K562 (cell line): ENCODE results near the gene TADA1. TPM values are rescaled to one million over a fixed set of nuclear protein-coding genes. Genes with fewer than 3 reads are reported as not detected.

Experiments
- CXXC5 ChIP-seq: fragments of 250-450 bp; sonication (Bioruptor Pico); IDR thresholded peaks from 2 replicates; pipeline ENCODE4 v1.8.0; 2022; ENCODE audit warnings: inconsistent platforms, mild to moderate bottlenecking, moderate library complexity
- E2F3 ChIP-seq: fragments of 250-450 bp; sonication (Bioruptor Pico); IDR thresholded peaks from 2 replicates; pipeline ENCODE4 v1.4.0; 2020; ENCODE audit warnings: mild to moderate bottlenecking
- FOXP1 ChIP-seq: sonication (generic); formaldehyde crosslinking; IDR thresholded peaks from 2 replicates; pipeline ENCODE4 v1.8.0; 2022; ENCODE audit warnings: mild to moderate bottlenecking, missing genetic modification reagents
- HDAC8 ChIP-seq: fragments of 450-650 bp; IDR thresholded peaks from 2 replicates; pipeline ENCODE4 v1.6.1; 2016; ENCODE audit warnings: mild to moderate bottlenecking, missing genetic modification characterization, moderate library complexity, missing compliant biosample characterization
- KLF13 ChIP-seq: fragments of 450-650 bp; IDR thresholded peaks from 2 replicates; pipeline ENCODE4 v1.6.1; 2016; ENCODE audit warnings: missing genetic modification characterization, low read depth, mild to moderate bottlenecking, missing compliant biosample characterization, moderate library complexity, borderline replicate concordance
- PTBP1 ChIP-seq: fragments of 200-400 bp; formaldehyde crosslinking; IDR thresholded peaks from 2 replicates; pipeline ENCODE4 v1.6.1; 2017; ENCODE audit warnings: low read depth, low read length
- SLC30A9 ChIP-seq: fragments of 250-450 bp; sonication (Bioruptor Pico); IDR thresholded peaks from 2 replicates; pipeline ENCODE4 v1.8.0; 2022; ENCODE audit warnings: mild to moderate bottlenecking, moderate library complexity
- STAT5B ChIP-seq: fragments of 250-450 bp; sonication (Bioruptor Pico); IDR thresholded peaks from 2 replicates; pipeline ENCODE4 v1.8.0; 2021; ENCODE audit warnings: mild to moderate bottlenecking, inconsistent platforms
- TAF7 ChIP-seq: fragments of 450-650 bp; IDR thresholded peaks from 2 replicates; pipeline ENCODE4 v1.6.1; 2016; ENCODE audit warnings: missing genetic modification characterization, missing compliant biosample characterization
- TAF9B ChIP-seq: fragments of 450-650 bp; IDR thresholded peaks from 2 replicates; pipeline ENCODE4 v1.6.1; 2018; ENCODE audit warnings: mild to moderate bottlenecking; ENCODE audit not compliant: partially characterized antibody
- TBP ChIP-seq: optimal IDR thresholded peaks from 2 replicates; pipeline ENCODE3; 2011; ENCODE audit warnings: low read depth, low read length, improper control_type of control experiment
- TGIF2 ChIP-seq: sonication (generic); formaldehyde crosslinking; IDR thresholded peaks from 2 replicates; pipeline ENCODE4 v1.8.1; 2022; ENCODE audit warnings: mild to moderate bottlenecking, missing genetic modification reagents, moderate library complexity
- ZNF197 ChIP-seq: fragments of 200-800 bp; sonication (Bioruptor generic); IDR thresholded peaks from 2 replicates; pipeline ENCODE4 v1.6.1; 2016; ENCODE audit warnings: low read depth, missing genetic modification characterization, missing compliant biosample characterization
- ZNF584 ChIP-seq: fragments of 200-800 bp; sonication (Bioruptor generic); IDR thresholded peaks from 2 replicates; pipeline ENCODE4 v1.6.1; 2016; ENCODE audit warnings: low read depth, mild to moderate bottlenecking, missing genetic modification characterization, missing compliant biosample characterization
- ZNF644 ChIP-seq: fragments of 200-800 bp; sonication (Bioruptor generic); IDR thresholded peaks from 2 replicates; pipeline ENCODE4 v1.6.1; 2016; ENCODE audit warnings: low read depth, missing genetic modification characterization, missing compliant biosample characterization
- ZZZ3 ChIP-seq: fragments of 450-650 bp; IDR thresholded peaks from 2 replicates; pipeline ENCODE4 v1.6.1; 2016; ENCODE audit warnings: antibody characterized with exemption, mild to moderate bottlenecking, moderate library complexity
- polyA plus RNA-seq, 8 experiments: library from polyadenylated mRNA; depleted of rRNA in 4 of 8; stranded (reverse) in 5 of 8; unstranded in 3 of 8; fragments of >200 nt; fragmentation: Nextera tagmentation in 2 of 8; fragmentation: Illumina TruSeq in 1 of 8; extraction: Ambion mirVana in 2 of 8; extraction: Trizol in 1 of 8; gene quantifications; 2 replicates each; pipeline versions ENCODE4 v1.2.1 to v1.2.3, GENCODE V29; 2011 to 2014; ENCODE audit warnings: inconsistent platforms in 1 of 8, missing spikeins in 1 of 8
- total RNA-seq, 7 experiments: library from RNA; depleted of rRNA in 6 of 7; stranded (reverse); fragments of >200 nt in 6 of 7; fragmentation: Illumina TruSeq in 2 of 7; extraction: Trizol in 2 of 7; gene quantifications; 2 replicates each; pipeline versions ENCODE4 v1.2.1 to v1.2.3, GENCODE V29; 2011 to 2021; ENCODE audit warnings: low replicate concordance in 1 of 7
- TF ChIP-seq, protein P1 (sequence below): fragments of 250-450 bp; sonication (Bioruptor Pico); IDR thresholded peaks from 2 replicates; pipeline ENCODE4 v1.8.0; 2022; ENCODE audit warnings: inconsistent platforms
- TF ChIP-seq, protein P2 (sequence below), 2 experiments: fragments of 150-350 bp in 1 of 2; IDR thresholded peaks; 2 replicates each; pipeline ENCODE4 v1.6.1; 2012 to 2016; ENCODE audit warnings: low read depth in 2 of 2, low read length in 2 of 2, mild to moderate bottlenecking in 1 of 2, moderate library complexity in 1 of 2
- TF ChIP-seq, protein P3 (sequence below): sonication (generic); formaldehyde crosslinking; IDR thresholded peaks from 2 replicates; pipeline ENCODE4 v1.8.0; 2022; ENCODE audit warnings: mild to moderate bottlenecking, missing genetic modification reagents

TADA1 gene
- total and polyA plus RNA-seq, 9 of the 15 experiments (the other 6 are each of a cell fraction or from before 2014, with no cell fraction given) = 15.9 to 76.5 (median 28.7) TPM

DNA sequence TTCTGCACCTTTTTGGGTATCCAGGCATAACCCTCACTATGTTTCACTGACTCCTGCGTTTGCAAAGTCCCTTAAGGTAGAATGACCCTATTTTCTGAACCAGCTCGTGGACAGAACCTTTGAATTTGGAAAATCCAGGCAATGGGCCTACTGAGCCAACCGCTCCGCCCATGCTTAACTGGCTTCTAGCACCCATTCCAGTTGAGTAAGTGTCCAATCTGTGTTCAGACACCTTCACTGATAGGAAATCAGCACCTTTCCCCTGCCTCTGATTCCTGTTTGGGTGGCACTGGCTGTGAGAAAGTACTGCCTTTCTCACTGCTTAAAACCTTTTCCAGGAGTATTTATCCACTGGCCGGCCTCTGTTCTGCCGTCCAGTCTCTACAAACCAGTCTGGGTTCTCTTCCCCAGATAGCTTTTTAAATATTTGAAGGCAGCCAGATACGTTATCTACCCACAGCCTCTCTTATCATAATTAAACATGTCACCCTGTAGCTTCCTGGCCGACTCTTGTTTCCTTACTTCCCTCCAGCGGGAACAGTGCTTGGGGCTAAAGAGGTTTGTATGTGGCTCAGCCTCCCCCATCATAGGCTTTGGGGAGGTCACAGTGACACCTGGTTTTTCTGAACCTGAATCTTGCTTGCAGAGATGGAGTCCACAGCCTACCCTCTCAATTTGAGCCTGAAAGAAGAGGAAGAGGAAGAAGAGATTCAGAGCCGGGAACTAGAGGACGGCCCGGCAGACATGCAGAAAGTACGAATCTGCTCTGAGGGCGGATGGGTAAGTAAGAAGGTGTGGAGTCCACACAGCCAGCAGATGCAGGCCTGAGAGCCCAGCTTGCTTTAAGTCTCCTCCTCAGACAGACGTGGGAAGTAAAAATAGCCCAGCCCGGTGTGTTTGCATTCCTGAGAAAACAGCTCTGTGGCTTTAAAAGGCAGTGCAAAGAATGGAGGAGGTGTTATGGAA is 35.5 kb downstream of the TADA1 start (continued):
- TF ChIP-seq ZNF197 (no peak), FOXP1 (CRISPR knock-in tag) (no peak), TGIF2 (CRISPR knock-in tag) (no peak), E2F3 (CRISPR knock-in tag) (no peak), TBP (no peak), ZZZ3 (no peak), ZNF584 (CRISPR knock-in tag) (no peak), ZNF644 (tag) (no peak), KLF13 (no peak), PTBP1 (no peak), SLC30A9 (no peak), TAF7 (tag) (no peak), CXXC5 (CRISPR knock-in tag) (peak; percentile 49; the same call in 1 of the 2 replicates), TAF9B (no peak), HDAC8 (tag) (no peak), STAT5B (no peak)
- TF ChIP-seq, protein P1, sequence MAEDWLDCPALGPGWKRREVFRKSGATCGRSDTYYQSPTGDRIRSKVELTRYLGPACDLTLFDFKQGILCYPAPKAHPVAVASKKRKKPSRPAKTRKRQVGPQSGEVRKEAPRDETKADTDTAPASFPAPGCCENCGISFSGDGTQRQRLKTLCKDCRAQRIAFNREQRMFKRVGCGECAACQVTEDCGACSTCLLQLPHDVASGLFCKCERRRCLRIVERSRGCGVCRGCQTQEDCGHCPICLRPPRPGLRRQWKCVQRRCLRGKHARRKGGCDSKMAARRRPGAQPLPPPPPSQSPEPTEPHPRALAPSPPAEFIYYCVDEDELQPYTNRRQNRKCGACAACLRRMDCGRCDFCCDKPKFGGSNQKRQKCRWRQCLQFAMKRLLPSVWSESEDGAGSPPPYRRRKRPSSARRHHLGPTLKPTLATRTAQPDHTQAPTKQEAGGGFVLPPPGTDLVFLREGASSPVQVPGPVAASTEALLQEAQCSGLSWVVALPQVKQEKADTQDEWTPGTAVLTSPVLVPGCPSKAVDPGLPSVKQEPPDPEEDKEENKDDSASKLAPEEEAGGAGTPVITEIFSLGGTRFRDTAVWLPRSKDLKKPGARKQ (CRISPR knock-in tag) = no peak
- TF ChIP-seq, protein P2, sequence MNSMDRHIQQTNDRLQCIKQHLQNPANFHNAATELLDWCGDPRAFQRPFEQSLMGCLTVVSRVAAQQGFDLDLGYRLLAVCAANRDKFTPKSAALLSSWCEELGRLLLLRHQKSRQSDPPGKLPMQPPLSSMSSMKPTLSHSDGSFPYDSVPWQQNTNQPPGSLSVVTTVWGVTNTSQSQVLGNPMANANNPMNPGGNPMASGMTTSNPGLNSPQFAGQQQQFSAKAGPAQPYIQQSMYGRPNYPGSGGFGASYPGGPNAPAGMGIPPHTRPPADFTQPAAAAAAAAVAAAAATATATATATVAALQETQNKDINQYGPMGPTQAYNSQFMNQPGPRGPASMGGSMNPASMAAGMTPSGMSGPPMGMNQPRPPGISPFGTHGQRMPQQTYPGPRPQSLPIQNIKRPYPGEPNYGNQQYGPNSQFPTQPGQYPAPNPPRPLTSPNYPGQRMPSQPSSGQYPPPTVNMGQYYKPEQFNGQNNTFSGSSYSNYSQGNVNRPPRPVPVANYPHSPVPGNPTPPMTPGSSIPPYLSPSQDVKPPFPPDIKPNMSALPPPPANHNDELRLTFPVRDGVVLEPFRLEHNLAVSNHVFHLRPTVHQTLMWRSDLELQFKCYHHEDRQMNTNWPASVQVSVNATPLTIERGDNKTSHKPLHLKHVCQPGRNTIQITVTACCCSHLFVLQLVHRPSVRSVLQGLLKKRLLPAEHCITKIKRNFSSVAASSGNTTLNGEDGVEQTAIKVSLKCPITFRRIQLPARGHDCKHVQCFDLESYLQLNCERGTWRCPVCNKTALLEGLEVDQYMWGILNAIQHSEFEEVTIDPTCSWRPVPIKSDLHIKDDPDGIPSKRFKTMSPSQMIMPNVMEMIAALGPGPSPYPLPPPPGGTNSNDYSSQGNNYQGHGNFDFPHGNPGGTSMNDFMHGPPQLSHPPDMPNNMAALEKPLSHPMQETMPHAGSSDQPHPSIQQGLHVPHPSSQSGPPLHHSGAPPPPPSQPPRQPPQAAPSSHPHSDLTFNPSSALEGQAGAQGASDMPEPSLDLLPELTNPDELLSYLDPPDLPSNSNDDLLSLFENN (IDR thresholded peaks at IDR 0.05; ENCODE audit: low read depth in 2 of 2, low read length in 2 of 2) = no peak
- TF ChIP-seq, protein P3, sequence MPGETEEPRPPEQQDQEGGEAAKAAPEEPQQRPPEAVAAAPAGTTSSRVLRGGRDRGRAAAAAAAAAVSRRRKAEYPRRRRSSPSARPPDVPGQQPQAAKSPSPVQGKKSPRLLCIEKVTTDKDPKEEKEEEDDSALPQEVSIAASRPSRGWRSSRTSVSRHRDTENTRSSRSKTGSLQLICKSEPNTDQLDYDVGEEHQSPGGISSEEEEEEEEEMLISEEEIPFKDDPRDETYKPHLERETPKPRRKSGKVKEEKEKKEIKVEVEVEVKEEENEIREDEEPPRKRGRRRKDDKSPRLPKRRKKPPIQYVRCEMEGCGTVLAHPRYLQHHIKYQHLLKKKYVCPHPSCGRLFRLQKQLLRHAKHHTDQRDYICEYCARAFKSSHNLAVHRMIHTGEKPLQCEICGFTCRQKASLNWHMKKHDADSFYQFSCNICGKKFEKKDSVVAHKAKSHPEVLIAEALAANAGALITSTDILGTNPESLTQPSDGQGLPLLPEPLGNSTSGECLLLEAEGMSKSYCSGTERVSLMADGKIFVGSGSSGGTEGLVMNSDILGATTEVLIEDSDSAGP (CRISPR knock-in tag) = peak; percentile 87
